Measurements from ENCODE around the gene CDK14.

DNA sequence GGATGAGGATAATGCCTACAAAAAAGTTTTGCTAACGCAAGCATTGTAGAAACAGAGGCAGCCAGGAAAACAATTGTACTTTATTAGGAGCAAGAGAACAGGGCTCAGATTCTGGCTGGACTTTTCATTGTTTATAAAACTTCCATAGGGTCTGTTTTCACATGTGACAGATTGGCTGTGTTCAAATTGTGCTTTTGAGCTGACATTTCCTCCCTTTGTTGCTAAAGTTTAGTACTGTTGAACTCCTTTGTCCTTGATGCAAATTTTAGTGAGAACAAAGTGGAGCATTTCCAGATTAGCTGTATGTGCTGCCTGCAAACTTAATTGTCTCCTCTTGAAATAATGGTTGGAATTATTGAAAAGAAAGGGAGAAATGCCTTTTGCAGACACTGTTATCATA lies 447.1 kb downstream of the CDK14 start:
- TF ChIP-seq, protein P1, sequence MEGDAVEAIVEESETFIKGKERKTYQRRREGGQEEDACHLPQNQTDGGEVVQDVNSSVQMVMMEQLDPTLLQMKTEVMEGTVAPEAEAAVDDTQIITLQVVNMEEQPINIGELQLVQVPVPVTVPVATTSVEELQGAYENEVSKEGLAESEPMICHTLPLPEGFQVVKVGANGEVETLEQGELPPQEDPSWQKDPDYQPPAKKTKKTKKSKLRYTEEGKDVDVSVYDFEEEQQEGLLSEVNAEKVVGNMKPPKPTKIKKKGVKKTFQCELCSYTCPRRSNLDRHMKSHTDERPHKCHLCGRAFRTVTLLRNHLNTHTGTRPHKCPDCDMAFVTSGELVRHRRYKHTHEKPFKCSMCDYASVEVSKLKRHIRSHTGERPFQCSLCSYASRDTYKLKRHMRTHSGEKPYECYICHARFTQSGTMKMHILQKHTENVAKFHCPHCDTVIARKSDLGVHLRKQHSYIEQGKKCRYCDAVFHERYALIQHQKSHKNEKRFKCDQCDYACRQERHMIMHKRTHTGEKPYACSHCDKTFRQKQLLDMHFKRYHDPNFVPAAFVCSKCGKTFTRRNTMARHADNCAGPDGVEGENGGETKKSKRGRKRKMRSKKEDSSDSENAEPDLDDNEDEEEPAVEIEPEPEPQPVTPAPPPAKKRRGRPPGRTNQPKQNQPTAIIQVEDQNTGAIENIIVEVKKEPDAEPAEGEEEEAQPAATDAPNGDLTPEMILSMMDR (IDR thresholded peaks at IDR 0.05; ENCODE audit: extremely low read depth in 1 of 2, insufficient read depth in 1 of 2, low read depth in 1 of 2, low read length in 2 of 2), result no peak
- TF ChIP-seq JUN (IDR thresholded peaks at IDR 0.05; ENCODE audit: borderline replicate concordance, insufficient read depth, insufficient read length, low read depth) (no peak), EZH2 (IDR thresholded peaks at IDR 0.05; ENCODE audit: borderline replicate concordance, low read depth, low read length, severe bottlenecking) (no peak), POLR2A (IDR thresholded peaks at IDR 0.05; ENCODE audit: low read depth, low read length) (no peak), POLR2AphosphoS5 (IDR thresholded peaks at IDR 0.05; ENCODE audit: insufficient read depth, low read depth, low read length) (no peak), FOS (IDR thresholded peaks at IDR 0.05; ENCODE audit: borderline replicate concordance, insufficient read depth, low read length) (no peak)
- TF ChIP-seq, protein P2, sequence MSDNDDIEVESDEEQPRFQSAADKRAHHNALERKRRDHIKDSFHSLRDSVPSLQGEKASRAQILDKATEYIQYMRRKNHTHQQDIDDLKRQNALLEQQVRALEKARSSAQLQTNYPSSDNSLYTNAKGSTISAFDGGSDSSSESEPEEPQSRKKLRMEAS (IDR thresholded peaks at IDR 0.05; ENCODE audit: insufficient read depth, insufficient read length), result no peak
